Activated naive CD8-positive, alpha-beta T cell treated with anti-CD3 and anti-CD28 coated beads for 36 hours (primary cell): ENCODE data around the gene C19orf33. TPM values are rescaled to one million over a fixed set of nuclear protein-coding genes. Genes with fewer than 3 reads are reported as not detected.
A peak's percentile ranks its signal among the peaks of the same experiment; 100 is the strongest.

Experiments
- DNase-seq: peaks from one replicate; pipeline ENCODE4 v3.0.0; 2021
- H3K27ac Mint-ChIP-seq: one replicate; pipeline ENCODE4 v1.8.0; 2022; ENCODE audit warnings: mild to moderate bottlenecking, moderate library complexity, mixed read lengths
- H3K27me3 Mint-ChIP-seq: one replicate; pipeline ENCODE4 v1.8.0; 2022; ENCODE audit warnings: mild to moderate bottlenecking, mixed read lengths
- H3K36me3 Mint-ChIP-seq: one replicate; pipeline ENCODE4 v1.8.0; 2021; ENCODE audit warnings: mild to moderate bottlenecking, mixed read lengths
- H3K4me1 Mint-ChIP-seq: one replicate; pipeline ENCODE4 v1.8.0; 2021; ENCODE audit warnings: mixed read lengths
- H3K4me3 Mint-ChIP-seq: one replicate; pipeline ENCODE4 v1.8.0; 2022; ENCODE audit warnings: mild to moderate bottlenecking, moderate library complexity, mixed read lengths
- H3K9me3 Mint-ChIP-seq: one replicate; pipeline ENCODE4 v1.8.0; 2022; ENCODE audit warnings: mixed read lengths
- total RNA-seq, 2 experiments: library from RNA; stranded (reverse); gene quantifications; one replicate each; pipeline ENCODE4 v1.2.3, GENCODE V29; 2021

Gene C19orf33
- total RNA-seq, 2 experiments from 2014 or later = not detected

DNA sequence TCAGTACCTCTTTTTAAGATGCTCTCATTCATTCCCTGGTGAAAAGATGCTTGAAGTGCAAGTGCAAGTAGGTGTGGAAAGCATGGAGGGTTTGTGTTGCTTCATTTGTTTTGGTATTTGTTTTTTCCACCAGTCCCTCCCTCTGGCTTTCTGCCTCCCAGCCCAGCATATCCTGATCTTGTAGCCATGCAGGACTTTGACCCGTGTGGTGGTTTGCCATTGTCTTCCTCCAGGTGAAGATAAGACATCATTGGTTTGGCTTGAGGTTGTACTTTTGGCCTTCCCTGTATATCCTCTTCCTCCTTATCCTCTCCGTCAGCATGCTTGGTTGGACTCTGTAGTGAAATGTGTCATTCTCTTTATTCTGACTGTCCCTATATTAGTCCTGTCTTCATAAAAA lies 30.6 kb upstream of the C19orf33 start:
- no peak overlapping the region for H3K27ac Mint-ChIP-seq
- no peak overlapping the region for H3K4me3 Mint-ChIP-seq
- H3K9me3 Mint-ChIP-seq = no peaks in the 10 kb centered on the region
- H3K36me3 Mint-ChIP-seq = no peaks in the 10 kb centered on the region
- H3K4me1 Mint-ChIP-seq = peaks cover 7% of the 10 kb centered on the region
- DNase-seq = no peak
- no peaks in the 10 kb centered on the region for H3K27me3 Mint-ChIP-seq

DNA sequence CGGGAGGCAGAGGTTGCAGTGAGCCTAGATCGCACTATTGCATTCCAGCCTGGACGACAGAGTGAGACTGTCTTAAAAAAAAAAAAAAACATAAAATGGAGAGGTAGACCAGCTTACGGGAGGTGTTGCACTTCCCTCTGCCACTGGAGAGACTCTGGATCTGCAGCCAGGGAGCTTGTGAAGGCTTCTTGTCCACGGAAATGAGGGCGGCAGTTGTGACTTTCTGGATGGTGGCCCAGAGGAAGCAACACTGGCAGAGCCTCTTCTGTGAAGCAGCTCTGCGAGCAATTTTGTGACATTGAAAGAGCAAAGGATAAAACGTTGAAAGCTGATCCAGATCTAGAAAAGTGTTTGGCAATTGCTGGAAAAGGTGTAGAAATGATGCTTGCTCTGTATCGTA lies 29.3 kb upstream of the C19orf33 start:
- Mint-ChIP-seq H3K4me3 (no peak overlapping the region), H3K9me3 (no peaks in the 10 kb centered on the region), H3K36me3 (no peaks in the 10 kb centered on the region)

DNA sequence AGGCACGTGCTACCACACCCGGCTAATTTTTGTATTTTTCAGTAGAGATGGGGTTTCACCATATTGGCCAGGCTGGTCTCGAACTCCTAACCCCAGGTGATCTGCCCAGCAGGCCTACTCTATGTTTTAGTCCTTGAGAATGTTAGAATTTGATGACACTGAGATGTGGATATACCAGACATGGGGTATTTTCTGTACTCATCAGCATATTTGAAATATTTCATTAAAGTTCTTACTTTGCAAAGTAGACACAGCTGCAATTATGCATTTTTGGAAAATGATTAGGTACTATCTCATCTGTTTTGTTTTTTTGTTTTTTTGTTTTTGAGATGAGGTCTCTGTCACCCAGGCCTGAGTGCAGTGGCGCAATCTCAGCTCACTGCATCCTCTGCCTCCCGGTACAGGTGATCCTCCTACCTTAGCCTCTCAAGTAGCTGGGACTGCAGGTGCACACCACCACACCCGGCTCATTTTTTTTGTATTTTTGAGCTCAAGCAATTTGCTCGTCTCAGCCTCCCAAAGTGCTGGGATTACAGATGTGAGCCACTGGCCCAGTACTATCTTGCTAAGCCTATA lies 27.0 kb upstream of the C19orf33 start:
- no peak overlapping the region for H3K27ac Mint-ChIP-seq
- H3K36me3 Mint-ChIP-seq = no peaks in the 10 kb centered on the region
- DNase-seq = no peak
- H3K4me1 Mint-ChIP-seq = peaks cover 7% of the 10 kb centered on the region
- no peaks in the 10 kb centered on the region for H3K9me3 Mint-ChIP-seq
- H3K4me3 Mint-ChIP-seq = no peak overlapping the region
- no peaks in the 10 kb centered on the region for H3K27me3 Mint-ChIP-seq

More for the DNA sequence above, 29.3 kb upstream of the C19orf33 start:
- Mint-ChIP-seq H3K27ac (no peak overlapping the region), H3K27me3 (no peaks in the 10 kb centered on the region), H3K4me1 (peaks cover 7% of the 10 kb centered on the region)
- no peak for DNase-seq

DNA sequence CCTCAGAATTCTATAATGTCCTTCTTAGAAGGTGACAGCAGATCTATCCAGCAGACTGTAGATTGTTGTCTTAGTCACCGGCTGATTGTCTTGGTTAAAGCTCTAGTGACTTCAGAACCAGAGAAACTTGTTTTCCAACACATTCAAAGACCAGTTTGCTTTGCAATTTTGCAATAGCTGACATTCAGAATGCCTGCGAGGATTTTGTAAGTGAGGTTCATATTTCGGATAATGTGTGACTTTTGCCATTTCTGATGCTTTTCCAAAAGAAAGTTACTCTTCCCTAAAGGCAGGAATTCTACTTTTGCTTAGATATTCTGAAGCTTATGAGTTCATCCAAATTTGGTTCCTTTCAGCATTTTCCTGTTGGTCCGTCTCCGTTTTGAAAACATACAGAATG lies 26.5 kb upstream of the C19orf33 start:
- Mint-ChIP-seq H3K36me3 (no peaks in the 10 kb centered on the region), H3K27me3 (no peaks in the 10 kb centered on the region)

DNA sequence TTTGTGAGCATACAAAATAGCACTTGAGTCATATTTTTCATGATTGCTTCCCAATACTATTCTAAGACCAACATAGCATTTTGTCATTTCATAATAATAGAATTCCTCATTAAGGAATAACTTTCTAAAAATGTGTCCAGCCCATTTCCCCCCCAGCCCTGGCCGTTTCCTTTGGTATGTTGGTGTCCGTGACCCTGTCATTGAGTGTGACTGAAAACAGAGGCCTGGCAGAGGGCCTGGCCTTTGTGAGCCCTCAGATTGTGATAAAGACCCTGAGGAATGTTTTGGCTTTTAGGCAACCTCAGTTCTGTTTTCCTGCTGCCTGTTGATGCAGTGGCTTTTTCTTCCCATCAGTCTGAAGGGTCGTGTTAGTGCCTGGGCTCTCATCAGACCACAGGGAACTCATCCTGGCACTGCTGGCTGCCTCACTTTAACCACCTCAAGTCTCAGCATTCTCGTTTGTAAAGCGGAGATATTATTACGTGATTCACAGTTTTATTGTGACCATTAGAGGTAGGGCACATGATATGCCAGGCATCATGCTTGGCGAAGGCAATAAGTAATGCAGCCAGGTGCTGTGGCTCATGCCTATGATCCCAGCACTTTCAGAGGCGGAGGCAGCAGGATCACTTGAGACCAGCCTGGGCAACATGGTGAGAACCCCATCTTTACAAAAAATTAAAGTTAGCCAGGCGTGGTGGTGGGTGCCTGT lies 25.9 kb upstream of the C19orf33 start:
- no peaks in the 10 kb centered on the region for H3K9me3 Mint-ChIP-seq
- no peak for DNase-seq
- H3K4me1 Mint-ChIP-seq = peaks cover 14% of the 10 kb centered on the region
- H3K27ac Mint-ChIP-seq = no peak overlapping the region
- H3K4me3 Mint-ChIP-seq = no peak overlapping the region
- H3K36me3 Mint-ChIP-seq = no peaks in the 10 kb centered on the region
- H3K27me3 Mint-ChIP-seq = no peaks in the 10 kb centered on the region

More for the DNA sequence above, 26.5 kb upstream of the C19orf33 start:
- Mint-ChIP-seq H3K9me3 (no peaks in the 10 kb centered on the region), H3K27ac (no peak overlapping the region), H3K4me3 (no peak overlapping the region), H3K4me1 (peaks cover 13% of the 10 kb centered on the region)
- no peak for DNase-seq

DNA sequence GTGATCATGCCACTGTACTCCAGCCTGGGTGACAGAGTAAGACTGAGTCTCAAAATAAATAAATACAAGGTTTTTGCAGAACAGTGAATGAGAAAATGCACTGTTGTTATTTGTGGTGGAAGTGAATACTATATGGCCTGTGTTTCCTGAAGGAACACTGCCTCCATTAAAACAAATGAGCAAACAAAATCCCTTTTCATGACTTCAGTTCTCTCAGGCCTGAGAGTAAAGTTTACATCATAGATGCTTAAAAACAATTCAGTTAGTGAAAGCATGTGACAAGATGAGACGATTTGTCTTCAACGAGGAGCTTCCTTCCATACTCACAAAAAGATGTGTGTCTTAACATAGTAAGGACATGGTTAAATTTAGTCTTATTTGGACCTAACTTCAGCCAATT lies 25.3 kb upstream of the C19orf33 start:
- DNase-seq = no peak
- Mint-ChIP-seq H3K4me3 (no peak overlapping the region), H3K27me3 (no peaks in the 10 kb centered on the region), H3K9me3 (no peaks in the 10 kb centered on the region), H3K27ac (no peak overlapping the region), H3K4me1 (peaks cover 14% of the 10 kb centered on the region), H3K36me3 (no peaks in the 10 kb centered on the region)

DNA sequence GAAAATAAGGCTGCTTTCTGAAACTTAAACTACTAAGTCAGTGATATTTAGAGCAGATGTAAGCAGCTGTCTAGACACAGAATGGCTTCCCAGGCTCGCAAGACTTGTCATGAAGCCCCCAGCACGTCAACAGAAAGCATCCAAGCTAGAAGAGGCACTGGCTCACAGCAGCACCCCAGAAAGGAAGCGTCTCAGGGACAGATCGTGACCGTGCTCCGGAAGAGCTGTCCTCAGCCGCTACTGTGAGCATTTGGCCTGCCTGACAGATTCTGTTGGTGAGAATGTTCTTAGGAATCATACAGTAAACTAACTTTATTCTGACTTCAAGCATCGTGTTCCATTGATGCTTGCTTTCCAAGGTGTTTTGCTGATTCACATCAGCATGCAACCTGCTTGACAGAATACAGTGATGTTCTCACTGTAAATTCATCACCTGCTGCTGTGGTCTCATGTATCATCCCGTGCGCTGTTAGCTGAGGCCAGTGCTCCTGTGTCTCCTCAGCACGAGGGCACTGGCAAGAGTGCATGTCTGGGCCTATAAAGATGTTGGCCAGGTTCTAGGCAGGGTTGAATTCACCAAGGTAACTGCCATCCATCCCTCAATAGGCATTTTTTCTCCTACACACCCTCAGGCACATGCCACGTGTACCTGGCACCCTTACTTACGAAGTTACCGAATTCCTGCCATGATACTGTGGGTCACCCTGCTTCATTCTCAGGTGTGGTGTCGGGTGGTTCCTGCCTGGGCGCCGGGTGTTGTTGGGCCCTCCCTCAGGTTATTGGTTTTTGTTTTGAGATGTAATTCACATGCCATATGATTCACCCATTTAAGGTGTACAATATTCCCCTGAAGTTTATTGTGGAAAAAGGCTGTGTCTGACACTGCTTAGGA lies 23.8 kb upstream of the C19orf33 start:
- Mint-ChIP-seq H3K27me3 (no peaks in the 10 kb centered on the region), H3K4me1 (peaks cover 14% of the 10 kb centered on the region), H3K36me3 (no peaks in the 10 kb centered on the region), H3K27ac (no peak overlapping the region), H3K4me3 (no peak overlapping the region), H3K9me3 (no peaks in the 10 kb centered on the region)
- no peak for DNase-seq

DNA sequence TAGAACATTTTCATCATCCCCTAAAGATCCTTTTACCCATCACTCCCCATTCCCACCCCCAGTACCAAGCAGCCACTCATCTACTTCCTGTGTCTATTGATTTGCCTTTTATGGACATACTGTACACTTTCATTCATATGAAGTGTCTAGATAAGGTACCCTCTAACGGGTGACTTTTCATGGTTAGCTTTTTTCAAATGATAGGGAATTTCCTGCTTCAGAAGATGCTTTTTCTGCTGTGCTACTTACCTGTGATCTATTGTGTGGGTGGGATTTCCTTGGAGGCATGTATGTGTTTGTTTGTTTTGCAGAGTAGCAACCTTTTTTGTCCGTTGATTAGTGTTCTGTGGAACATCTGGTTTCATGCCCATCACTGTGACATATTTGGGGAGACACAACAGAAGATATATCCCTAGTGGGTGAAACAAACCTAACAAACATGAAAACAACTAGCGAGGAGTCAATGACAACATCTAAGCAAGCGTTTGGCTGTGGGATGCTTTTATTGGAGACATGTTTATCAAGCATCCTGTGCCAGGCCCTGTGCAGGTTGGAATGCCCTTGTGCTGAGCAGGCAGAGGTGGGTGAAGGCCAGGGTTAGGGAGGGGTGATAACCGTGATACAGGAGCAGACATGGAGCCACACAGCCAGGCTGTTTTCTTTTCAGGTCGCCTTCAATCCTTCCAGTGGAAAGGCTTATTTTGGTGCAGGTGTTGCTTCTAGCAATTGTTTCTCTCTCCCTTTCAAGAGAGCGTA lies 22.1 kb upstream of the C19orf33 start:
- no peak for DNase-seq
- H3K4me1 Mint-ChIP-seq = peaks cover 14% of the 10 kb centered on the region
- H3K27ac Mint-ChIP-seq = peak overlapping the region; percentile 3
- no peaks in the 10 kb centered on the region for H3K36me3 Mint-ChIP-seq
- H3K27me3 Mint-ChIP-seq = no peaks in the 10 kb centered on the region
- H3K4me3 Mint-ChIP-seq = no peak overlapping the region
- no peaks in the 10 kb centered on the region for H3K9me3 Mint-ChIP-seq

DNA sequence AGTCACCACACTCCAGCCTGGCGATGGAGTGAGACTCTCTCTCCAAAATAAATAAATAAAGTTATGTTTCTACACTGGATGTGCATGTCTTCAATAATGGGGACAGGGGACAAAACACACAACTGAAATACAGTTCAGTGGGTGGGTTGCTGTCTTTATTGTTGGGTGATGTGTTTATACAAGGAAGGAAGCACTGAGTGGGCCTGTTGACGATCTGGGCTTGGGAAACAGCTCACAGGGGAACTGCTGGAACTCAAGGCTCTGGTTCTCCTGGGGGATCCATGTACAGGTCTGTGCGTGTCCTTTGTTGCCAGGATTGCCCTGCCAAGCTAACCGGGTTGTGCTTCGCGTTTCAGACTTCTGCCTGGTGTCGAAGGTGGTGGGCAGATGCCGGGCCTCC lies 20.8 kb upstream of the C19orf33 start:
- Mint-ChIP-seq H3K4me3 (no peak overlapping the region), H3K27me3 (no peaks in the 10 kb centered on the region), H3K36me3 (no peaks in the 10 kb centered on the region), H3K4me1 (peaks cover 14% of the 10 kb centered on the region), H3K9me3 (no peaks in the 10 kb centered on the region), H3K27ac (no peak overlapping the region)
- no peak for DNase-seq

DNA sequence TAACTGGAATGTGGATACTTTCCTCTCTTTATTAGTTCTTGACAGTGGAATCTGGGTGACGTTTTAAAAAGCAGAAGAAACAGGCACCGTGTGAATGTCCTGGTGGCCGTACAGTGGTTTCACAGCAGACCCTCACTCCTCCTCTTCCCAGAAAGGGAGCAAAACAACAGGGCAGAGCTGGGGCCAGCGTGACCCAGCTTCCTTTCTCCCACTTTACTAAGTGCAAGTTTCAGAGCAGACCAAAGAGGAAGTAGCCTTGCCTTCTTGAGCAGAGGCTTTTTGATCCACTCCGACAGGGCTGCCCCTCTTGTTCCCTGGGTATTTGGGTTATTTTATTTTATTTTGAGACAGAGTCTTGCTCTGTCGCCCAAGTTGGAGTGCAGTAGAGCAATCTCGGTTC lies 19.6 kb upstream of the C19orf33 start:
- Mint-ChIP-seq H3K9me3 (no peaks in the 10 kb centered on the region), H3K27ac (no peak overlapping the region), H3K4me3 (no peak overlapping the region), H3K27me3 (no peaks in the 10 kb centered on the region), H3K4me1 (peaks cover 14% of the 10 kb centered on the region), H3K36me3 (no peaks in the 10 kb centered on the region)
- DNase-seq = no peak

DNA sequence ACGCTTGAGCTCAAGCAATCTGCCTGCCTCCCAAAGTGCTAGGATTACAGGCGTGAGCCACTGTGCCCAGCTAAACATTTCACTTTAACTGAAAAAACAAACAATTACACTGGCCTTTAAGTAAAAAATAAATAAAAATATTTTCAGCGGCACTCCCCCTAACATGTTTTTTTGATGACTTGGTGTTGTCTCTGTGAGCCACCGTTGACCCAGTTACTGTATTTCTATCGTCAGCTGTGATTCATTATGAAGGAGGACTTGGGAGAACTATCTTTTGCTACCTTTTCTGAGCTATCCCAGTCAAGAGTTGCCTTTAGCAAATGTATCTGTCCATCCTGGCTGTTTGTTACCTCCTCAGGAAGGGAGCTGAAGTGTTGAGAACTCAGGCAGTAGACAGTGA lies 18.5 kb upstream of the C19orf33 start:
- no peaks in the 10 kb centered on the region for H3K36me3 Mint-ChIP-seq
- no peak overlapping the region for H3K27ac Mint-ChIP-seq
- H3K4me3 Mint-ChIP-seq = no peak overlapping the region
- no peaks in the 10 kb centered on the region for H3K9me3 Mint-ChIP-seq
- peaks cover 11% of the 10 kb centered on the region for H3K4me1 Mint-ChIP-seq
- no peak for DNase-seq
- H3K27me3 Mint-ChIP-seq = no peaks in the 10 kb centered on the region

DNA sequence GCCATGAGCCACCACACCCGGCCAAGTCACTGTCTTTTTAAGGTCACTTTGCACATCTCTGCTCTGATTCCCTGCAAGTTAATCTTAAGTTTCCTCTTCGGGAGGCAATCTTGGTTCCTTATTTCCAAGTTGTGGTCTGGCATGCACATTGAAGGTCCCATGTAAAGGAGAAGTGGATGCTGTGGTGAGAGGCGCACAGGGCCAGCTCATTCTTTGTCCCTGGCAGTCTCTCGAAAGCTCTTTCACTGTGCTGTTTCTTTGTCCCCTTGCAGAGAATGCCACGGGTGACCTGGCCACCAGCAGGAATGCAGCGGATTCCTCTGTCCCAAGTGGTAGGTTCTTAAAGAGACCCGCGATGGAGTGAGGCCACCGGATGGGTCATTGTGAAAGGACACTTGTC lies 16.4 kb upstream of the C19orf33 start:
- Mint-ChIP-seq H3K4me3 (no peak overlapping the region), H3K4me1 (peaks cover under 1% of the 10 kb centered on the region), H3K9me3 (no peaks in the 10 kb centered on the region), H3K27ac (no peak overlapping the region), H3K27me3 (no peaks in the 10 kb centered on the region), H3K36me3 (no peaks in the 10 kb centered on the region)
- DNase-seq = no peak

DNA sequence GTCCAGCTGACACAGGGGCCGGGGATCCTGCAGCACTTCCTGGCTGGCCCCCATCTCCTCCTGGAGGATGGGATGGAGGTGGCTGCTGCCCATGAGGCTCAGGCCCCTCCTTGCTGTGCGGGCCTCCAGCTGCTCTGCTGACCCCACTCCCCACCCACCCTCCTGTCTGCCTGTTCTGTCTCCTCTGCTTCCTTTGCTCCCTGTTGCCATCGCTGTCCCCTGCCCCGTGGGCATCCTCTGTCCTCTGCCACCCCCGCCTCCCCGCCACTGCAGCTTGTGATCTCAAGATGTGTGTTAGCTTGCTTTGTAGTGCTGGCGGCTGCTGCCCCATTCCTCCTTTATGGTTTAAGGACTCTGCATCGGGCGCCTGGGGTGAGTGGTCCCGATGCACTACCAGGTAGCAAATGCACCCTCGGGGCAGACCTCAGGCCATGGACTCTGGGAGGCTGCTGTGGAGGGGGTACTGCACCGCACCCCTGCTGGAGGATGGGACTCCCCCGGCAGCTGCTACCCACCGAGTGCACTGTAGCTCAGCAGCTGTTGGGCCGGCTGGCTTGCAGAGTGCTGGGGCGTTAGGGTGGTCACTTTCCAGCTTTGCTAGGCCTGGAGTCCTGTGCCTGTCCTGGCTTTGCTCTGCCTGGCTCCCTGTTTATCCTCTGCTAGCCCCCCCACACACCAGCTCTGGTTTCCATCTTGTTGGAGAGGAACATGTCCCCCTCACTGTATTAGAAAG lies 15.8 kb upstream of the C19orf33 start:
- Mint-ChIP-seq H3K36me3 (no peaks in the 10 kb centered on the region), H3K4me1 (no peaks in the 10 kb centered on the region), H3K27me3 (no peaks in the 10 kb centered on the region), H3K9me3 (no peaks in the 10 kb centered on the region), H3K27ac (no peak overlapping the region), H3K4me3 (no peak overlapping the region)
- no peak for DNase-seq

DNA sequence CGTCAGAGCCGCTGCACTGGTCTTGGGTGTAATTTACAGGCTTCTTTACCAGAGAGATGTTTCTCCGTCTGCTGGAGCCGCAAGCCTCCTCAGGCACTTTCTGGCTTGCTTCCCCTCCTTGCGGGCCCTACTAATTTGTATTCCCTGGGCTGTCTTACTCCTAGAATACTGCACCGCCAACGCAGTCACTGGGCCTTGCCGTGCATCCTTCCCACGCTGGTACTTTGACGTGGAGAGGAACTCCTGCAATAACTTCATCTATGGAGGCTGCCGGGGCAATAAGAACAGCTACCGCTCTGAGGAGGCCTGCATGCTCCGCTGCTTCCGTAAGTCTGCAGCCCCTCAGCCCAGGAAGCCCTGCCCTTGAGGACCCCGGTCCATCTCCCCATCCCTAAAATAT lies 14.1 kb upstream of the C19orf33 start:
- Mint-ChIP-seq H3K4me1 (no peaks in the 10 kb centered on the region), H3K27me3 (no peaks in the 10 kb centered on the region), H3K36me3 (no peaks in the 10 kb centered on the region), H3K27ac (no peak overlapping the region), H3K9me3 (no peaks in the 10 kb centered on the region), H3K4me3 (no peak overlapping the region)
- no peak for DNase-seq
